Astrocyte of the cerebellum (primary cell): Measurements from ENCODE around the gene CCL8.

Source experiments
- DNase-seq: peaks from one replicate; pipeline ENCODE4 v3.0.0-alpha.2; 2011; ENCODE audit warnings: low read depth
- H3K4me3 ChIP-seq: 2 replicates; pipeline ENCODE4 v1.5.1; 2011; ENCODE audit warnings: mild to moderate bottlenecking, low read depth, low read length, moderate library complexity
- in situ Hi-C: cut with HindIII; loops from 2 replicates; pipeline ENCODE4 v1.10.0; 2017; ENCODE audit warnings: low sequenced_read_pairs
- TF ChIP-seq, protein P1 (sequence below): IDR thresholded peaks from 2 replicates; pipeline ENCODE4 v1.5.1; 2012; ENCODE audit warnings: low read length, low read depth, moderate library complexity, mild to moderate bottlenecking; ENCODE audit errors: missing control alignments

The CCL8 gene

DNA sequence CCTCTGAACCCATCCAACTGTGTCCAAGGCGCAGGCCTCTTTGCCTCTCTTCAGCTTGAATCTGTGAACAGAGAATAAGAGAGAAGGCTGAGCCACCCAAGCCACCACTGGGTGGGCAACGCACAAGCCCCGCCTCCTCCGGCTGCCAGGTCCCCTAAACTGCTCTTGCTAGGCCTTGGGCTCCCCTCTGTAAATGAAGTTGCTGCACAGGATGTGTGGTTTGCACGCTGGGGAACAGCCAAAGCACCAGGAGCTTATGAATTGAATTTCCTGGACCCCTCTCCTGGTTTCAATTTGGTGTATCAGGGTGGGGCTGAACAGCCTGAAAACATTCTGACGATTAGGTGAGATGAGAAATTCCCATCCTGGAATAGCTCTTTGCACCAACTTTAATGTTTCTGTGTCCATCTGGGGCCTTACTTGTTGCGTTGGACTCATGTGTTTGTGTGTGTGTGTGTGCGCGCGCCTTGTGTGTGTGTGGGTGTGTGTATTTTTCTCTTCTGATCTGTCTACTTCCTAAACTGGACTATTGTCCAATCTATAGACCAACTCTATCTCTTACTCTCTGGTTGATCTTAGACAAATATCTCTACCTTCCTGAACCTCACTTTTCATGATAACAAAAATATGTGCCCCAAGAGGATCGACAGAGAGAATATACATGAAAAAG lies 41.5 kb downstream of the CCL8 start:
- in situ Hi-C loops, result loop anchor here (25.0 kb wide), 1 partner anchor 173 kb away; no protein-coding TSS in a partner anchor
- TF ChIP-seq, protein P1, sequence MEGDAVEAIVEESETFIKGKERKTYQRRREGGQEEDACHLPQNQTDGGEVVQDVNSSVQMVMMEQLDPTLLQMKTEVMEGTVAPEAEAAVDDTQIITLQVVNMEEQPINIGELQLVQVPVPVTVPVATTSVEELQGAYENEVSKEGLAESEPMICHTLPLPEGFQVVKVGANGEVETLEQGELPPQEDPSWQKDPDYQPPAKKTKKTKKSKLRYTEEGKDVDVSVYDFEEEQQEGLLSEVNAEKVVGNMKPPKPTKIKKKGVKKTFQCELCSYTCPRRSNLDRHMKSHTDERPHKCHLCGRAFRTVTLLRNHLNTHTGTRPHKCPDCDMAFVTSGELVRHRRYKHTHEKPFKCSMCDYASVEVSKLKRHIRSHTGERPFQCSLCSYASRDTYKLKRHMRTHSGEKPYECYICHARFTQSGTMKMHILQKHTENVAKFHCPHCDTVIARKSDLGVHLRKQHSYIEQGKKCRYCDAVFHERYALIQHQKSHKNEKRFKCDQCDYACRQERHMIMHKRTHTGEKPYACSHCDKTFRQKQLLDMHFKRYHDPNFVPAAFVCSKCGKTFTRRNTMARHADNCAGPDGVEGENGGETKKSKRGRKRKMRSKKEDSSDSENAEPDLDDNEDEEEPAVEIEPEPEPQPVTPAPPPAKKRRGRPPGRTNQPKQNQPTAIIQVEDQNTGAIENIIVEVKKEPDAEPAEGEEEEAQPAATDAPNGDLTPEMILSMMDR, result no peak
- no peak overlapping the region for H3K4me3 ChIP-seq
- no peak for DNase-seq

DNA sequence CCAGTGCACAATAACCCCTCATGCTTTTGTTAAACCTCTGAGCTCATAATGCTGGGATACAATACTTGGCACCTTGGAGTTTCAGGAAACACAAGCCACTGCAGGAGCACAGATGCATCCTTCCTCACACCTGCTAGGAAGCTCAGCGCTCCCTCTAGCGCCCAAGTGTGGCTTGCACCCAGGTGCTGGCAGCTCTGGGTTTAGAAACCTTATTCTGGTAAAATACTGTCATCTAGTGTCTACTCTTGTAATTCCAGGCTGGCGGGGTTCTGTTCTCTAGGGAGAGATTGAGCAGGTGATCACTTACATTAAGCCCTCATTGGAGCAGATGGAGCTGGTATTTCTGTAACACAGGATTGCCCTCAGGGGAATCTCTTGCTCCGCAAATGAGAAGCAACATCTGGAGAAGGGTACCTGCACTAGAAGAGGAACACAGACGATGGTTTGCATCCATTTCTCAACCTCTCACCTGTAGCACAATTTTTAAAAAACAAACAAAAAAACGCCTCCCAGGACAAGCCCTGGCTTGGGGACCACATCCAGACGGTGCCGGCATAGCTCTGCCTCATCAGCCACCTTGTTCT lies 42.3 kb downstream of the CCL8 start:
- in situ Hi-C loops, result loop anchor here (25.0 kb wide), 1 partner anchor 174 kb away; no protein-coding TSS in a partner anchor
- H3K4me3 ChIP-seq, result no peak overlapping the region
- TF ChIP-seq, protein P1, result peak; percentile 100
- peak; percentile 86 for DNase-seq

DNA sequence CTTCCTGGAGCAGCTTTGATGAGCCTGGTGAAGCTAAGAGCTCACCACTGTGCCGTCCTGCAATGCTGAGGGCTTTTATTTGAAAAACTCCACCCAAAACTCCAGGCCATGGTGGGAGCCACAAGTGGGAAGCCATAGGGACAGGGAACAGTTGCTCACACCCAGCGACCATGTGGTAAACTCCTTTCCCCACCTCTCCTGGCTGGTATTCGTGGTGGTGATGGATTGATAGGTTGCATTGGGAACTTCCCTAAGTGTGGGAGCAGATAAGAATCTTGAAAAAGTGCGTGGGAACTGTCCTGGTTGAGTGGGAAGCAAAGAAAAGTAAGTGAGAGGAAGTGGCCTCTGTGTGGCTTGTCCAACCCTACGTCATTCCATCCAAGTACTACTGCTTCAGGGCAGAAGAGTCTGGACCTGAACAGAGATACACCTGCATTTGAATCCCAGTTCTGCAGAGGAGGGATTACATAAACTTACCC lies 44.0 kb downstream of the CCL8 start, which contains the start of gene CCL1:
Gene CCL1, minus strand, starts transcription at position 51 of the 479 bp plus-strand sequence. CDS start 72 bp downstream, outside the sequence.
- H3K4me3 ChIP-seq, result no peak within 1 kb of the TSS
- TF ChIP-seq, protein P1, result no peak
- DNase-seq, result no peak
- in situ Hi-C loops, result loop anchor here (25.0 kb wide), 1 partner anchor 176 kb away; no protein-coding TSS in a partner anchor

DNA sequence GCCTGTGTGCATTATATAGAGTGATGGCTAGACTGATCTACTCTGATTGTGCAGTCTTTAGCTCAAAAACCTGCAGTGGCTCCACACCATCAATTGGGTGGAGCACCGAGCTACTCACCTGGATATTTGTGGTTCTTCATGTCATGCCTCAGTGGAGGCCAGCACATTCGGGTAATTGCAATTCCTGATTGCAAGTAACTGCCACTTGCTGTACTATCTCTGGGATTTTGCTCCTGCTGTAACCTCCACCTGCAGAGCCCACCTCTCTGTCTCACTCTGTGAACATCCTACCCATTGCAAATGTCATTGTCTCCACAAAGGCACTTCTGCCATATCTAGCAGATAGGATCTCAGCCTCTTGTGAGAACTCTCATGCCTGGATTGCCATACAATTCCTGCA lies 45.5 kb downstream of the CCL8 start:
- in situ Hi-C loops, result loop anchor here (25.0 kb wide), 1 partner anchor 177 kb away; no protein-coding TSS in a partner anchor
- TF ChIP-seq, protein P1, result no peak
- DNase-seq, result no peak
- H3K4me3 ChIP-seq, result no peak overlapping the region

DNA sequence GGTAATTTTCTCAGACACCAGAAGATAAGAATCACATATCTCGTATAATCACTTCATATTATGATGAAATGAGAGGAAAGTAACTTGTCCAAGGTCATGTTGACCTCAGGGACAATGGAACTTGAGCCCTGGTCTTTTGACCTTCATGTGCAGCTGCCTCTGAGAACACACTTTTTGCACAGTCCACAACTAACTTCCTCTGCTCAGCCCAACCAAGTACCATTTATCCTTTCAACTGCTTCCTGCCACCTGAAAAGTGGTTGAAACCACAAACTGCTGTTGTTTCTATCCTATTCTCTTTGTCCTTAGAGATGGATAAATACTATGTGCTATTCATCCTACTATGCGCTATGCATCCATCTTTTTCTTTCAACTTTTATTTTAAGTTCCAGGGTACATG lies 46.1 kb downstream of the CCL8 start:
- TF ChIP-seq, protein P1, result no peak
- DNase-seq, result no peak
- in situ Hi-C loops, result loop anchor here (25.0 kb wide), 1 partner anchor 178 kb away; no protein-coding TSS in a partner anchor
- no peak overlapping the region for H3K4me3 ChIP-seq

DNA sequence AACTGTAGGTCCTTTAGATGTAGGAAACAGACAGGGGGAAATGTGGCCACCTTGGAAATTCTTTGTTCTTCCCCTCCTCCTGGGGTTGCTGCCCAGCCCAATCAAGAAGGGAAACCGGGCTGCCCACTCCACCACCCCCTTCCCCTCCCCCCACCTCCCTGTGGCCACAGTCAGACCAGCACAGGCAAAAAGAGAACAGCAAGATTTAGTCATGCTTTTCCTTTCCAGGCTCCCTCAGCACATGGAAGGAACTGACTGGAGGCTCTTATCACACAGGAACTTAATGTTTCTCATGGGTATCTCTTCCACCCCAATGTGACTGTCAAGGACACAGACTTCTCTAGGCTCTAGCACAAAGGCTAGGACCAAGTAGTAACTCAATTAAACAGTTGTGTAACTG lies 46.8 kb downstream of the CCL8 start:
- in situ Hi-C loops, result loop anchor here (25.0 kb wide), 1 partner anchor 179 kb away; no protein-coding TSS in a partner anchor
- H3K4me3 ChIP-seq, result no peak overlapping the region
- no peak for DNase-seq
- TF ChIP-seq, protein P1, result no peak
